ENCODE results near the gene NUP62. TPM values are rescaled to one million over a fixed set of nuclear protein-coding genes. Genes with fewer than 3 reads are reported as not detected.

The NUP62 gene
- polyA plus RNA-seq, 1 donor (not counting 4 experiments of a cell fraction or from before 2014, with no cell fraction given), result 12.9 TPM

DNA sequence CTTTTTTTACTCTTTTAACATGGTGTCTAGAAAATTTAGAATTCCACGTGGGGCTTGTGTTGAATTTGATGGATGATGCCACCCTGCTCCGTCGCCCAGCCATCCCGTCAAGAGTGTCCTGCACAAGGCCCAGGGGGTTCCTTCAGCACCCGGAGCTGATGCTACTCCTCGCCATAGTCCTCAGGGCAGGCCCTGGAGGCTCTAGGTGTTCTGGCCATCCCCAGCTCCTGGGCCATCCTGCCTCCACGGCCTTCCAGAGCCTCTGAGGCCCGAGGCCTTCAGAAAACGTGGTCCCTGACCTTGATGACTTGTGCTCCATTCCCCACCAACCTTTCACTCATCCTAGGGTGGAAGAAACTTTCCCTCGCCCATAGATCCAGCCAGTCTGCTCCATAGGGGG, 55.5 kb downstream of the NUP62 start:
- Histone ChIP-seq H3K4me1 (ENCODE audit: control insufficient read depth, extremely low read depth, insufficient read depth, low read length) (peaks cover 29% of the 10 kb centered on the region), H3K36me3 (ENCODE audit: control insufficient read depth in 2 of 2, extremely low read depth in 1 of 2, insufficient read depth in 2 of 2, low read length in 2 of 2) (peaks cover 15 to 24% of the 10 kb centered on the region in 2 experiments), H3K27me3 (ENCODE audit: control insufficient read depth, extremely low read depth, insufficient read depth, low read length) (no peaks in the 10 kb centered on the region), H3K9me1 (ENCODE audit: control insufficient read depth, extremely low read depth, insufficient read depth, low read length) (no peaks in the 10 kb centered on the region), H3K4me3 (ENCODE audit: control insufficient read depth in 2 of 3, extremely low read depth in 1 of 3, insufficient read depth in 2 of 3, low read depth in 1 of 3, low read length in 3 of 3) (no peak overlapping the region), H3K9me3 (ENCODE audit: control insufficient read depth, low read depth, low read length) (no peaks in the 10 kb centered on the region), H3K9ac (ENCODE audit: control insufficient read depth, extremely low read depth, insufficient read depth, low read length) (no peak overlapping the region), H3K79me2 (ENCODE audit: control insufficient read depth, insufficient read depth, low read length) (peaks cover 31% of the 10 kb centered on the region), H3K27ac (ENCODE audit: control insufficient read depth, insufficient read depth, low read length) (no peak overlapping the region), H2AFZ (ENCODE audit: control insufficient read depth, low read length) (no peak overlapping the region), H4K20me1 (ENCODE audit: control insufficient read depth, extremely low read depth, insufficient read depth, low read length) (no peaks in the 10 kb centered on the region), H3K4me2 (ENCODE audit: control insufficient read depth, extremely low read depth, insufficient read depth, low read depth, low read length) (no peak overlapping the region)
- no peak for TF ChIP-seq EZH2 (IDR thresholded peaks at IDR 0.05; ENCODE audit: low read length)
- TF ChIP-seq, protein P1, sequence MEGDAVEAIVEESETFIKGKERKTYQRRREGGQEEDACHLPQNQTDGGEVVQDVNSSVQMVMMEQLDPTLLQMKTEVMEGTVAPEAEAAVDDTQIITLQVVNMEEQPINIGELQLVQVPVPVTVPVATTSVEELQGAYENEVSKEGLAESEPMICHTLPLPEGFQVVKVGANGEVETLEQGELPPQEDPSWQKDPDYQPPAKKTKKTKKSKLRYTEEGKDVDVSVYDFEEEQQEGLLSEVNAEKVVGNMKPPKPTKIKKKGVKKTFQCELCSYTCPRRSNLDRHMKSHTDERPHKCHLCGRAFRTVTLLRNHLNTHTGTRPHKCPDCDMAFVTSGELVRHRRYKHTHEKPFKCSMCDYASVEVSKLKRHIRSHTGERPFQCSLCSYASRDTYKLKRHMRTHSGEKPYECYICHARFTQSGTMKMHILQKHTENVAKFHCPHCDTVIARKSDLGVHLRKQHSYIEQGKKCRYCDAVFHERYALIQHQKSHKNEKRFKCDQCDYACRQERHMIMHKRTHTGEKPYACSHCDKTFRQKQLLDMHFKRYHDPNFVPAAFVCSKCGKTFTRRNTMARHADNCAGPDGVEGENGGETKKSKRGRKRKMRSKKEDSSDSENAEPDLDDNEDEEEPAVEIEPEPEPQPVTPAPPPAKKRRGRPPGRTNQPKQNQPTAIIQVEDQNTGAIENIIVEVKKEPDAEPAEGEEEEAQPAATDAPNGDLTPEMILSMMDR (optimal IDR thresholded peaks at IDR 0.05 in 1 of 3, IDR thresholded peaks at IDR 0.05 in 1 of 3, conservative IDR thresholded peaks at IDR 0.05 in 1 of 3; ENCODE audit: extremely low read depth in 1 of 3, insufficient read depth in 2 of 3, low read length in 3 of 3), result no peak
- FAIRE-seq (no peak), DNase-seq (ENCODE audit: low read depth, low spot score) (no peak)
- dilution Hi-C loops (cut with MboI; ENCODE audit: extremely low pct_ligation_motif_present, low sequenced_read_pairs), result no loop called here

DNA sequence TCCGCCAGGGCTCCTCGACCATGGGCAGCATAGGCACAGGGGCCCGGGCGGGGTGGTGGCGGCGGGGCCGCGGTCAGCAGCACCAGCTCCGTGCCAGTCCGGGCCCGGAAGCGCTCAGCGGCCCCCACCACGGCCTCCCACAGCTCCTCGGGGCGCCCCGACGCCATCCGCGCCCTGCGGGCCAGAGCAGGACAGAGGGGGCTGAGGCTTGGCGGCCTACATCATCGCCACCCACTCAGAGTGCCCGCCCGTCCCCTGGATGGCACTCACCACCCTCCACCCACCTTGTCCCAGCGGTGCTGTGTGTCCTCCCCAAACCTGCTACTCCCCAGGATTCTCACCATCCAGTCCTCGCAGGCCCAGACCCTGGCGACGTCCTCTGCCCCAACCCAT, 56.2 kb downstream of the NUP62 start:
- peaks cover 27% of the 10 kb centered on the region for H3K79me2 ChIP-seq (ENCODE audit: control insufficient read depth, insufficient read depth, low read length)

More for the DNA sequence above, 56.2 kb downstream of the NUP62 start:
- dilution Hi-C loops (cut with MboI; ENCODE audit: extremely low pct_ligation_motif_present, low sequenced_read_pairs), result no loop called here
- H3K9me1 ChIP-seq (ENCODE audit: control insufficient read depth, extremely low read depth, insufficient read depth, low read length), result no peaks in the 10 kb centered on the region
- no peaks in the 10 kb centered on the region for H3K9me3 ChIP-seq (ENCODE audit: control insufficient read depth, low read depth, low read length)
- no peak overlapping the region for H3K4me2 ChIP-seq (ENCODE audit: control insufficient read depth, extremely low read depth, insufficient read depth, low read depth, low read length)
- H3K9ac ChIP-seq (ENCODE audit: control insufficient read depth, extremely low read depth, insufficient read depth, low read length), result no peak overlapping the region
- no peak overlapping the region for H3K4me3 ChIP-seq (ENCODE audit: control insufficient read depth in 2 of 3, extremely low read depth in 1 of 3, insufficient read depth in 2 of 3, low read depth in 1 of 3, low read length in 3 of 3)
- no peak for FAIRE-seq
- TF ChIP-seq, protein P1 (optimal IDR thresholded peaks at IDR 0.05 in 1 of 3, IDR thresholded peaks at IDR 0.05 in 1 of 3, conservative IDR thresholded peaks at IDR 0.05 in 1 of 3; ENCODE audit: extremely low read depth in 1 of 3, insufficient read depth in 2 of 3, low read length in 3 of 3), result no peak
- TF ChIP-seq EZH2 (IDR thresholded peaks at IDR 0.05; ENCODE audit: low read length), result no peak
- no peaks in the 10 kb centered on the region for H3K27me3 ChIP-seq (ENCODE audit: control insufficient read depth, extremely low read depth, insufficient read depth, low read length)
- peaks cover 12 to 24% of the 10 kb centered on the region in 2 experiments for H3K36me3 ChIP-seq (ENCODE audit: control insufficient read depth in 2 of 2, extremely low read depth in 1 of 2, insufficient read depth in 2 of 2, low read length in 2 of 2)
- H4K20me1 ChIP-seq (ENCODE audit: control insufficient read depth, extremely low read depth, insufficient read depth, low read length), result no peaks in the 10 kb centered on the region
- no peak for DNase-seq (ENCODE audit: low read depth, low spot score)
- no peak overlapping the region for H2AFZ ChIP-seq (ENCODE audit: control insufficient read depth, low read length)
- no peak overlapping the region for H3K27ac ChIP-seq (ENCODE audit: control insufficient read depth, insufficient read depth, low read length)
- H3K4me1 ChIP-seq (ENCODE audit: control insufficient read depth, extremely low read depth, insufficient read depth, low read length), result peaks cover 22% of the 10 kb centered on the region

Data from keratinocyte (primary cell).